GM18870 (cell line): Measurements from ENCODE around the gene KLHL6.
"Not testable (repeated sequence)": the region's sequence is repeated elsewhere in the genome, so short reads cannot be mapped to it uniquely, and the experiment has no call there.

Experiments
- ATAC-seq: cut with Tn5 transposase; IDR thresholded peaks from one replicate; pipeline ENCODE4 v1.9.1; 2021; ENCODE audit warnings: moderate library complexity; ENCODE audit not compliant: unreplicated experiment

Gene KLHL6

DNA sequence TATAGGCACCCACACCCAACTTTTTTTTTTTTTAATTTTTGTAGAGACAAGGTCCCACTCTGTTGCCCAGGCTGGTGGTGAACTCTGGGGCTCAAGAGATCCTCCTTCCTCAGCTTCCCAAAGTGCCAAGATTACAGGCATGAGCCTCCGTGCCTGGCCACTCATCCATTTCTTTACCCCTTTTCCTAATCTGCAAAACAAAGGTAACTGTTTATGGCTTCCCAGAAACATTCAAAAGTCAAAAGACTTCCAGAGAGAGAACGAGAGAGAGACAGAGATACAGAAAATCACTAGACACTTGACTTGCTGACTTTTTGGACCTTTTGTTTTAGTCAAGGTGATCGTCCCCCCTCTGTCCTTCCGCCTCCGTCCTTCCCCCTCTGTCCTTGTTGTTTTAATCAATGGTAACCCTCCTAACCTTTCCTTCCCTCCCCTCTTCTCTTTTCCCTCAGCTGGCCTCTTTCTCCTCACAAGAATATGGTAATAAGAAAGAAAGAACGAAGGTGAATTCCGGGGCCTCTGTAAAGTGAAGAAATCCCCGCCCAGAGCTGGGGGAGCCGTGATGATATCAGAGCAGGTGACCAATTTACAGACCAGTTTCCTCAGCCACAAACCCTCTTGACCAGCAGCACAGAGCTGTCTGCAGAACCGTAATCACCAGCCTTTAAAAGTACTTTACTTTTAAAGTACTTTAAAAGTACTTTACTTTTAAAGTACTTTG lies 21.9 kb downstream of the KLHL6 start:
- ATAC-seq, result peak; percentile 69

DNA sequence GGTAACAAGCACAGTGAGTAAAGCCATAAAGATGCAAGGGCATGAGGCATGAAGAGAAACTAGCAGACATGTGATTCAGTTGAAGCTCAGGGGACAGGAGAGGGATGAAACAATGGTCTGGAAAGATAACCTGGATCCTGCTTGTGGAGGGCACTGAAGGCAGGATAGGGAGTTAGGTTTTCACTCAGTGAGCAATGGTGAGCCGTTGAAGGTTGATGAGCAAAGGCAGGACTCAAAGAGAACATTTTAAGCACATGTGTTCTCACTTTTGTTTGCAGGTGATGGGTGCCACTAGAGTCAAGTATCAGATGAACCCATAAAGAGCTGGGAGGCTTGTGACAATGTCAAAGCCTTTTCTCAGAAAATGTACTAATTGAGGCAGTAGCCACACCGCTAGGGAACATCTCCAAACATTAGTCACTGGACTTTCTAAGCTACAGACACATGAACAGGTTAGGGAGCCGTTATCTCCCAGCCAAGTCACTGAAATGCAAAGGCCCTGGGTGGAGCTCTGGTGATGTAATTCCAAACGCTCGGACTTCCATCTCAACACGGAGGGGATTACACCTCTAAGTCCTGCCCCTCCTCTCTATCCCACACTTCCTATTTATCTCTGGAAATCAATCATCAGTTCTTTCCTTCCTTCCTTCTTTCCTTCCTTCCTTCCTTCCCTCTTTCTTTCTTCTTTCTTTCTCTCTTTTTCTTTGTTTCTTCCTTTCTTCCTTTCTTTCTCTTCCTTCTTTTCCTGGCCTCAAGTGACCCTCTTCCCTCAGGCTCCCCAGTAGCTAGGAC lies 22.7 kb downstream of the KLHL6 start:
- ATAC-seq, result no peak

DNA sequence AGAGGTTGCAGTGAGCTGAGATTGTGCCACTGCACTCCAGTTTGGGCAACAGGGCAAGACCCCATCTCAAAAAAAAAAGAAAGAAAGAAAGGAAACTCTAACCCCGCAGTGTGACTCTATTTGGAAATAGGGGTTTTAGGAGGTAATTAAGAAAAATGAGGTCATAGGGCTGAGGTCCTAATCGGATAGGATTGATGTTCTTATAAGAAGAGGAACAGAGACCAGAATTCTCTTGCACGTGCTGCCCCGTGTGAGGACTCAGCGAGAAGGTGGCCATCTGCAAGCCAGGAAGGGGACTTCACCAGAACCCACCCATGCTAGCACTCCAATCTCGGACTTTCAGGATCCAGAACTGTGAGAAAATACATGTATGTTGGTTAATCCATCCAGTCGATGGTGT lies 25.8 kb downstream of the KLHL6 start:
- ATAC-seq, result no peak

GRCh38 chr3:183529185-183529584 lies 26.3 kb downstream of the KLHL6 start:
- ATAC-seq, result no peak

- ATAC-seq, result not testable (repeated sequence)
Observed at GRCh38 chr3:183528758-183529157, 26.7 kb downstream of the KLHL6 start.

DNA sequence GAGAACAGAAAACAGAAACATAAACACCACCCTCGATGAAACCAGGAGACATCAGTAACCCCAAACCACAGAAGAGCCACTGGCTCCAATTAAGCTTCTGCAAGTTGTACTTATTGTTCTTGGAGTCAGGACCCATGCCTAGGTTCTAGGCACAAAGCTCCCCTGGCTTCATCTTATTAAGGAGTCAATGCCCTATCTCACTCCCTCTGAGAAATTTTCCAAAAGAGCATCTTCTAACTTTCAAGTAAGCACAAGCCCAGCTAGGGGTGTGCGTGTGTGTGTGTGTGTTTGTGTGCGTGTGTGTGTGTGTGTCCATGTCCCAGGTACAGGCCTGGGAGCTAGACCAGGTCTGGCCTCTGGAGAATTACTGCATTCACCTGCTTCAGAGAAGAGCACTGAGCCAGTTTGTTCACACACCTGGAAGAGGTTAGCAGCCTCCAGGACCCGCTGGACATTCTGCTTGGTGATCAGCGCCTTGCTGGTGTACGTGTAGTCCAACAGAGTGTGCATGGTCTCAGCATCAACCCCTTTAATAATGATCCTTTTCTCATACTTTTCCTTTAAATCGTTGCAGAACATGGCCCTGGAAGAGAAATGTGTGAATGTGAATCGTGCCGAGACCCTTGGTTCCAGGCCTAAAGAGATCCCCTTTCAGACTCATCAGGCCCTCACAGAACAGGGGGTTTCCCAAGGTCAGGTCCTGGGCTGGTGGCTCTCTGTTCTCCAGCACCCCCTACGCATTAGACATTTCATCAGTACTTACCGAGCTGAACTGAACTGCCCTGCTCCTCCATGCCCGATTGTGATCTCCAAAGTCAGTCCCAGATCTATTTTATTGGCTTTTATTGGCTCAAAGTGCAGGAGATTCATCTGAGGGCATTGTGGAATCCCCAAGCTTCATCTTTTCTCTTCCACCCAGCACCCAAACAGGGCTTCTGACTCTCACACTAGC lies 27.8 kb downstream of the KLHL6 start:
- ATAC-seq, result peak; percentile 92

DNA sequence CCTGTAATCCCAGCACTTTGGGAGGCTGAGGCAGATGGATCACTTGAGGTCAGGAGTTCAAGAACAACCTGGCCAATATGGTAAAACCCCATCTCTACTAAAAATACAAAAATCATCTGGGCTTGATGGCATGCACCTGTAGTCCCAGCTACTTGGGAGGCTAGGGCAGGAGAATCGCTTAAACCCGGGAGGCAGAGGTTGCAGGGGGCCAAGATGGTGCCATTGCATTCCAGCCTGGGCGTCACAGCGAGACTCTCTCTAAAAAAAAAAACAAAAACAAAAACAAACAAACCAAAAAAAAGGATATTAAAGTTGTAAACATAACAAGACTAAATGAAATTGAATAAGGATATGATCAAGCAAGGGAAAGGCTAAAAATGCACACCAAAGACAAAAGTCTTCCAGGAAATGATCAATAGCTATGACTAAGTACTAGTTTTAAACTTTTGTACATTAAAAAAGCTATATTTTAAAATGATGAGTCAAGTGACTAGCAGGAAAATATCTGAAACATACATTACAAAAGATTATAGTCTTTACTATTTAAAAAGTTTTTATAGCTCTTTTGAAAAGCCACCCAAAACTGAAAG lies 28.6 kb downstream of the KLHL6 start:
- ATAC-seq, result peak; percentile 21

GRCh38 chr3:183524476-183524875 lies 31.0 kb downstream of the KLHL6 start:
- no peak for ATAC-seq

- not testable (repeated sequence) for ATAC-seq
Observed at GRCh38 chr3:183520741-183521556, 34.6 kb downstream of the KLHL6 start.

DNA sequence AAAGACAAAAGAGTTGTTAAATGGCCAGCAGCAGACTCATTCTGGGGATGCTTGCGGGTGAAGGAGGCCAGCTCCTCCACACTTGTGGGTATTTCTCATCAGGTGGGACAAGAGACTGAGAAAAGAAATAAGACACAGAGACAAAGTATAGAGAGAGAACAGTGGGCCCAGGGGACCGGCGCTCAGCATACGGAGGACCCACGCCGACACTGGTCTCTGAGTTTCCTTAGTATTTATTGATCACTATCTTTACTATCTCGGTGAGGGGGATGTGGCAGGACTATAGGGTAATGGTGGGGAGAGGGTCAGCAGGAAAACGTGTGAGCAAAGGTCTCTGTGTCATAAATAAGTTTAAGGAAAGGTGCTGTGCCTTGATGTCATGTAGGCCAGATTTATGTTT lies 35.2 kb downstream of the KLHL6 start:
- not testable (repeated sequence) for ATAC-seq

GRCh38 chr3:183519891-183520290 lies 35.6 kb downstream of the KLHL6 start:
- ATAC-seq, result no peak

GRCh38 chr3:183518491-183519251 lies 36.8 kb downstream of the KLHL6 start:
- no peak for ATAC-seq

- no peak for ATAC-seq
Observed at GRCh38 chr3:183517607-183518006, 37.9 kb downstream of the KLHL6 start.

DNA sequence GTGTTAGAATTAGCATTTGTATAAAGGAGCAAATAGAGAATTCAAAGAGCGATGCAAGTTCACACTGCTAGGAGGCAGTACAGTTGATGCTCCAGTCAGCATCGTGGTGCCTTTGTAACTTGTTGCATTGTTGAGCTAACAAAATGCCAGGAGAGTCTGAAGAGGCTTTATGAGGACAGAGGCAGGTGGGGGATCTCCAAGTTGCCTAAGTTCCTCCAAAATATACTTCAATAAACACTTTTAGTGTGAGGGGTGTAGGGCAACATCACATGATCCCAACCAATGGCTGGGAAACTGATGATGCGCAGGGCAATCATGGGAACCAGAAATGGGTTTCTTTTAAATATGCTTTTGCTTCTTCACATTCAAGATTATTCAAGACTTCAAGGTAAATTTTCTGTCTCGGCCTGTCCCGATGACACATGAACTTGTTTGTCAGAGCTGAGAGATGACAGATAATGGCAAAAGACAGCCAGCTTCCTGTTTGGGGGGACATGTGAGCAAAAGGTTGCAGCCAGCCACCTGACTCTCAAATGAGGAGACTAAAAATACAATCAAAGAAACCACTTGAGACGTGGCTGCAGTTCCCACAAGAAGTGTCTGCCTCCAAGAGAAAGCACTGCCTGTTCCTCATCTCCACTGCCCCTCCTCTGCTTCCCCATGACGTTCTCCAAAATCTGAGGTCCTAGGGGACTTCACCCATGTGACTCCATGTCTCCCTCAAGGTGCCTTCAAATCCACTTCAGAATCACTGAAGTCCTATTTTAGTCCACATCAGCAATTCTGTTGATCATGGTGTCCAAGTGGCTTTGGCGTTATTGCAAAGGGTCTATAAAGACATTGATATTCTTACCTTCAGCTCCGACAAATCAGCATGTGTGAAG lies 39.3 kb downstream of the KLHL6 start:
- peak; percentile 79 for ATAC-seq

DNA sequence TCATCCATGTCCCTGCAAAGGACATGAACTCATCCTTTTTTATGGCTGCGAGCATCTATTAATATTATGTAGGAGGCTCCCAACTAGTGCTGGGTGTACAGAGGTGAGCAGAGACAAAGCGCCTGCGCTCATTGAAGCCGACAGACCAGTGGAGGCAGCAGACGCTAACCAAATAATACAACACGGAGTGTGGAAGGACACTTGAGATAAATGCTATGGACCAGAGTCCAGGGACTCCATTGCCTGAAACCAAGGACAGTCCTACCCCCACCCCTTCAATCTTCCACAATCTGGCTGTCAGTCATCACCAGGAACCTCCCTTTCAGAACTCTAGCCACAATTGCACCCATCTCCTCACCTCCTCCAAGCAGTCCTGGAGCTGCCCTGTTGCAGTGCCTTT lies 41.5 kb downstream of the KLHL6 start:
- no peak for ATAC-seq

DNA sequence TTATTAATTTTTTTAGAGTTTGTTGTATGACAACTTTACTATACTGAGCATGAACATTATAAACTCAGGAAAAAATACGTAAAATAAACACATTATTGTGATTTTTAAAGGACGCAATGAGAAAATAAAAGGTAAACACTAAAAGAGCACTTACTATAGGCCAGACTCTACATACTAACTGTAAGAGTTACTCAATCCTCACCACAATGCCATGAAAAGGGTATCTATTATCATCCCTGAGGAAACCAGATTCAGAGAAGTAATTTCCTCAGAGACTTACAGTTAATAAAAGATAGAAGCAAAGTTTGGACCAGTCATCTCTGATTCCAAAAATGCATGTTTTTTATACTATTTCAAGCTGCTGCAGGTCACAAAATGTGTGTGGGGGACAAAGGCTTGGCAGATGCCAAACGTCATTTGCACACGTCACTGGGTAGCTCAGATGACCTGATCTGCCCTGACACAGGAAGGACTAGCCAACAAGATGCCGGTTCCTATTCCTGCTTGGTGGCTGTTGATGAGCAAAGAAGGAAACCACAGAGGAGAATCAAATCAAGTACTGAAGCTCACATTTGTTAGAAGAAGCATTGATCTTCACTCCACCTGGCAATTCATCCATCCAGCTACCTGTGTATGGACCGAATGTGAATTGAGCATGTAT lies 42.3 kb downstream of the KLHL6 start:
- no peak for ATAC-seq

- not testable (repeated sequence) for ATAC-seq
Observed at GRCh38 chr3:183511286-183512131, 44.0 kb downstream of the KLHL6 start.
